HEK293T (cell line): ENCODE results near the gene SP6.

Source experiments
- BHLHE40 ChIP-seq: fragments of 450-650 bp; IDR thresholded peaks from 2 replicates; pipeline ENCODE4 v1.6.1; 2016; ENCODE audit warnings: mild to moderate bottlenecking, moderate library complexity, borderline replicate concordance
- ELF4 ChIP-seq: fragments of 450-650 bp; IDR thresholded peaks from 2 replicates; pipeline ENCODE4 v1.6.1; 2017; ENCODE audit warnings: antibody characterized with exemption
- HDGF ChIP-seq: fragments of 450-650 bp; IDR thresholded peaks from 2 replicates; pipeline ENCODE4 v1.6.1; 2017; ENCODE audit warnings: antibody characterized with exemption, borderline replicate concordance
- LEF1 ChIP-seq: fragments of 450-650 bp; IDR thresholded peaks from 2 replicates; pipeline ENCODE4 v1.6.1; 2017; ENCODE audit warnings: mild to moderate bottlenecking, borderline replicate concordance
- ZNF384 ChIP-seq: fragments of 450-650 bp; IDR thresholded peaks from 2 replicates; pipeline ENCODE4 v1.6.1; 2016

GRCh38 chr17:47879028-47879585 lies 28.1 kb upstream of the SP6 start:
- TF ChIP-seq LEF1 = no peak
- TF ChIP-seq HDGF = no peak
- TF ChIP-seq ELF4 = no peak
- no peak for TF ChIP-seq ZNF384
- TF ChIP-seq BHLHE40 = no peak
